Right atrium auricular region (tissue), 2 donors: Measurements from ENCODE around the gene EDRF1. TPM values are rescaled to one million over a fixed set of nuclear protein-coding genes. Genes with fewer than 3 reads are reported as not detected.
A peak's percentile ranks its signal among the peaks of the same experiment; 100 is the strongest.
"Not testable (repeated sequence)": the region's sequence is repeated elsewhere in the genome, so short reads cannot be mapped to it uniquely, and the experiment has no call there.

Experiments
- DNase-seq: peaks from one replicate; pipeline ENCODE4 v3.0.0-alpha.2; 2019; ENCODE audit warnings: low spot score
- H3K27ac ChIP-seq, 2 donors: fragments of 200-600 bp; sonication (generic); 1 replicate in 1 of 2; 2 replicates in 1 of 2; pipeline ENCODE4 v1.5.1; 2016 to 2019
- H3K27me3 ChIP-seq, 2 donors: fragments of 200-600 bp; sonication (generic); one replicate each; pipeline versions ENCODE4 v1.5.1 to v1.6.0; 2017 to 2019
- H3K36me3 ChIP-seq: fragments of 200-600 bp; sonication (generic); one replicate; pipeline ENCODE4 v1.5.1; 2016
- H3K4me1 ChIP-seq, 2 donors: fragments of 200-600 bp; sonication (generic); one replicate each; pipeline versions ENCODE4 v1.5.1 to v1.6.0; 2017 to 2019
- H3K4me3 ChIP-seq, 2 donors: fragments of 200-600 bp; sonication (generic); 1 replicate in 1 of 2; 2 replicates in 1 of 2; pipeline ENCODE4 v1.5.1; 2017 to 2019; ENCODE audit warnings: mild to moderate bottlenecking in 1 of 2, moderate library complexity in 1 of 2
- H3K9me3 ChIP-seq, 2 donors: fragments of 200-600 bp; sonication (generic); one replicate each; pipeline ENCODE4 v1.5.1; 2019
- CTCF ChIP-seq, 2 donors: fragments of 200-600 bp; sonication (generic); IDR thresholded peaks; one replicate each; pipeline ENCODE4 v1.5.1; 2019; ENCODE audit warnings: antibody characterized with exemption in 2 of 2
- total RNA-seq, 2 donors: library from RNA; depleted of rRNA; stranded (reverse); fragments of >200 nt; gene quantifications; one replicate each; pipeline ENCODE4 v1.1.0, GENCODE V29; 2016

The EDRF1 gene
- total RNA-seq, 2 donors from 2014 or later: 11.4 to 11.5 TPM

GRCh38 chr10:125700355-125700911, 19.1 kb upstream of the EDRF1 start:
- H3K27me3 ChIP-seq: no peaks in the 10 kb centered on the region

GRCh38 chr10:125707541-125708468, 11.7 kb upstream of the EDRF1 start:
- H3K4me1 ChIP-seq: peaks cover 0 to 12% of the 10 kb centered on the region in 2 donors
- no peaks in the 10 kb centered on the region for H3K36me3 ChIP-seq
- TF ChIP-seq CTCF (IDR thresholded peaks at IDR 0.05): no peak
- H3K9me3 ChIP-seq: no peaks in the 10 kb centered on the region
- H3K27ac ChIP-seq: no peak overlapping the region
- H3K27me3 ChIP-seq: no peaks in the 10 kb centered on the region
- DNase-seq: no peak
- H3K4me3 ChIP-seq: no peak overlapping the region

More at GRCh38 chr10:125700355-125700911, 19.1 kb upstream of the EDRF1 start:
- Histone ChIP-seq H3K27ac (no peak overlapping the region), H3K36me3 (no peaks in the 10 kb centered on the region), H3K4me3 (no peak overlapping the region), H3K4me1 (no peaks in the 10 kb centered on the region), H3K9me3 (no peaks in the 10 kb centered on the region)
- no peak for TF ChIP-seq CTCF (IDR thresholded peaks at IDR 0.05)
- no peak for DNase-seq

GRCh38 chr10:125708971-125709503, 10.5 kb upstream of the EDRF1 start:
- TF ChIP-seq CTCF (IDR thresholded peaks at IDR 0.05): no peak
- Histone ChIP-seq H3K4me3 (no peak overlapping the region), H3K27me3 (no peaks in the 10 kb centered on the region), H3K36me3 (no peaks in the 10 kb centered on the region), H3K4me1 (peaks cover 0 to 12% of the 10 kb centered on the region in 2 donors), H3K9me3 (no peaks in the 10 kb centered on the region), H3K27ac (no peak overlapping the region)
- DNase-seq: no peak

- no peak for DNase-seq
- TF ChIP-seq CTCF (IDR thresholded peaks at IDR 0.05): no peak
- Histone ChIP-seq H3K27me3 (no peaks in the 10 kb centered on the region), H3K27ac (peak overlapping the region; percentile 8 to 52), H3K4me3 (peak overlapping the region in 1 of 2 donors; percentile 24), H3K36me3 (no peaks in the 10 kb centered on the region), H3K9me3 (no peaks in the 10 kb centered on the region), H3K4me1 (peaks cover 0 to 12% of the 10 kb centered on the region in 2 donors)
Observed at GRCh38 chr10:125709553-125710474, 9.7 kb upstream of the EDRF1 start.

GRCh38 chr10:125711110-125711750, 8.3 kb upstream of the EDRF1 start:
- DNase-seq: no peak
- no peak for TF ChIP-seq CTCF (IDR thresholded peaks at IDR 0.05)
- Histone ChIP-seq H3K4me3 (no peak overlapping the region), H3K27ac (no peak overlapping the region), H3K4me1 (peaks cover 0 to 12% of the 10 kb centered on the region in 2 donors), H3K9me3 (no peaks in the 10 kb centered on the region), H3K36me3 (no peaks in the 10 kb centered on the region), H3K27me3 (no peaks in the 10 kb centered on the region)

GRCh38 chr10:125714728-125715127, 4.8 kb upstream of the EDRF1 start:
- not testable (repeated sequence) for H3K9me3 ChIP-seq

More at GRCh38 chr10:125714728-125715127, 4.8 kb upstream of the EDRF1 start:
- H3K4me3 ChIP-seq, DNase-seq, H3K27me3 ChIP-seq, H3K36me3 ChIP-seq, H3K27ac ChIP-seq: not testable (repeated sequence)
- peaks cover 0 to 13% of the 10 kb centered on the region in 2 donors for H3K4me1 ChIP-seq
